ENCODE measurements around the gene STXBP1. TPM values are rescaled to one million over a fixed set of nuclear protein-coding genes. Genes with fewer than 3 reads are reported as not detected.
A peak's percentile ranks its signal among the peaks of the same experiment; 100 is the strongest.
"Not testable (repeated sequence)": the region's sequence is repeated elsewhere in the genome, so short reads cannot be mapped to it uniquely, and the experiment has no call there.

STXBP1 gene
- total RNA-seq, 2 donors from 2014 or later, result 32.2 to 47.6 TPM

GRCh38 chr9:127578952-127579853 lies 32.9 kb upstream of the STXBP1 start:
- H3K4me3 ChIP-seq, result peak overlapping the region; percentile 5 to 14

GRCh38 chr9:127580366-127580765 lies 31.7 kb upstream of the STXBP1 start:
- H3K27ac ChIP-seq, result peak overlapping the region; percentile 91 to 92
- no peaks in the 10 kb centered on the region for H3K27me3 ChIP-seq (replicated peaks; ENCODE audit: insufficient read depth)
- WGBS, result 80% methylated on average over 8 of the region's 8 CpGs
- intact Hi-C loops (cut with DNase I), result no loop called here
- H3K4me1 ChIP-seq (replicated peaks), result peaks cover 28% of the 10 kb centered on the region
- no peaks in the 10 kb centered on the region for H3K9me3 ChIP-seq
- no peaks in the 10 kb centered on the region for H3K36me3 ChIP-seq
- no peak overlapping the region for H3K4me3 ChIP-seq
- TF ChIP-seq POLR2A (IDR thresholded peaks at IDR 0.05) (no peak), POLR2AphosphoS5 (IDR thresholded peaks at IDR 0.05) (no peak), CTCF (IDR thresholded peaks at IDR 0.05) (no peak)
- DNase-seq (ENCODE audit: low spot score), result no peak

More at GRCh38 chr9:127578952-127579853, 32.9 kb upstream of the STXBP1 start:
- intact Hi-C loops (cut with DNase I), result no loop called here
- Histone ChIP-seq H3K4me1 (replicated peaks) (peaks cover 33% of the 10 kb centered on the region), H3K27me3 (replicated peaks; ENCODE audit: insufficient read depth) (no peaks in the 10 kb centered on the region), H3K9me3 (no peaks in the 10 kb centered on the region), H3K27ac (peak overlapping the region; percentile 91 to 92), H3K36me3 (no peaks in the 10 kb centered on the region)
- DNase-seq (ENCODE audit: low spot score), result peak; percentile 92
- TF ChIP-seq POLR2A (IDR thresholded peaks at IDR 0.05) (peak; percentile 50), POLR2AphosphoS5 (IDR thresholded peaks at IDR 0.05) (peak; percentile 92), CTCF (IDR thresholded peaks at IDR 0.05) (peak in 3 of 4 experiments; percentile 52 to 62 (median 59))
- WGBS, result 5% methylated on average over 21 of the region's 21 CpGs

- TF ChIP-seq CTCF (IDR thresholded peaks at IDR 0.05), result no peak
- no peak for TF ChIP-seq POLR2A (IDR thresholded peaks at IDR 0.05)
- TF ChIP-seq POLR2AphosphoS5 (IDR thresholded peaks at IDR 0.05), result no peak
- H3K4me1 ChIP-seq (replicated peaks), result peaks cover 28% of the 10 kb centered on the region
- no peaks in the 10 kb centered on the region for H3K27me3 ChIP-seq (replicated peaks; ENCODE audit: insufficient read depth)
- intact Hi-C loops (cut with DNase I), result no loop called here
- H3K27ac ChIP-seq, result peak overlapping the region; percentile 30 to 91
- 79% methylated on average over 7 of the region's 7 CpGs for WGBS
- DNase-seq (ENCODE audit: low spot score), result no peak
- H3K9me3 ChIP-seq, result no peaks in the 10 kb centered on the region
- H3K4me3 ChIP-seq, result no peak overlapping the region
- H3K36me3 ChIP-seq, result no peaks in the 10 kb centered on the region
These were observed 31.1 kb upstream of the STXBP1 start for GRCh38 chr9:127580879-127581475.

- DNase-seq (ENCODE audit: low spot score); H3K36me3 ChIP-seq; H3K4me3 ChIP-seq; intact Hi-C loops (cut with DNase I); H3K9me3 ChIP-seq; H3K27me3 ChIP-seq (replicated peaks; ENCODE audit: insufficient read depth): not testable (repeated sequence)
- Histone ChIP-seq H3K4me1 (replicated peaks) (peaks cover 19% of the 10 kb centered on the region), H3K27ac (peak overlapping the region; percentile 60 to 80)
- 69% methylated on average over 3 of the region's 3 CpGs for WGBS
These were observed 27.6 kb upstream of the STXBP1 start for GRCh38 chr9:127584474-127584805.

GRCh38 chr9:127585161-127585819 lies 26.8 kb upstream of the STXBP1 start:
- H3K9me3 ChIP-seq, result no peaks in the 10 kb centered on the region
- H3K4me1 ChIP-seq (replicated peaks), result peaks cover 13% of the 10 kb centered on the region
- intact Hi-C loops (cut with DNase I), result loop anchor here (5.0 kb wide), 1 partner anchor 202 kb away; the partner anchor contains the start of gene CDK9
- H3K4me3 ChIP-seq, result no peak overlapping the region
- 95% methylated on average over 4 of the region's 4 CpGs for WGBS
- DNase-seq (ENCODE audit: low spot score), result no peak
- TF ChIP-seq POLR2A (IDR thresholded peaks at IDR 0.05), result no peak
- TF ChIP-seq POLR2AphosphoS5 (IDR thresholded peaks at IDR 0.05), result no peak
- no peak for TF ChIP-seq CTCF (IDR thresholded peaks at IDR 0.05)
- H3K36me3 ChIP-seq, result no peaks in the 10 kb centered on the region
- H3K27ac ChIP-seq, result peak overlapping the region; percentile 14 to 15
- H3K27me3 ChIP-seq (replicated peaks; ENCODE audit: insufficient read depth), result no peaks in the 10 kb centered on the region
